ENCODE data around the gene GTF3C6.
"Not testable (repeated sequence)": the region's sequence is repeated elsewhere in the genome, so short reads cannot be mapped to it uniquely, and the experiment has no call there.

Gene GTF3C6

DNA sequence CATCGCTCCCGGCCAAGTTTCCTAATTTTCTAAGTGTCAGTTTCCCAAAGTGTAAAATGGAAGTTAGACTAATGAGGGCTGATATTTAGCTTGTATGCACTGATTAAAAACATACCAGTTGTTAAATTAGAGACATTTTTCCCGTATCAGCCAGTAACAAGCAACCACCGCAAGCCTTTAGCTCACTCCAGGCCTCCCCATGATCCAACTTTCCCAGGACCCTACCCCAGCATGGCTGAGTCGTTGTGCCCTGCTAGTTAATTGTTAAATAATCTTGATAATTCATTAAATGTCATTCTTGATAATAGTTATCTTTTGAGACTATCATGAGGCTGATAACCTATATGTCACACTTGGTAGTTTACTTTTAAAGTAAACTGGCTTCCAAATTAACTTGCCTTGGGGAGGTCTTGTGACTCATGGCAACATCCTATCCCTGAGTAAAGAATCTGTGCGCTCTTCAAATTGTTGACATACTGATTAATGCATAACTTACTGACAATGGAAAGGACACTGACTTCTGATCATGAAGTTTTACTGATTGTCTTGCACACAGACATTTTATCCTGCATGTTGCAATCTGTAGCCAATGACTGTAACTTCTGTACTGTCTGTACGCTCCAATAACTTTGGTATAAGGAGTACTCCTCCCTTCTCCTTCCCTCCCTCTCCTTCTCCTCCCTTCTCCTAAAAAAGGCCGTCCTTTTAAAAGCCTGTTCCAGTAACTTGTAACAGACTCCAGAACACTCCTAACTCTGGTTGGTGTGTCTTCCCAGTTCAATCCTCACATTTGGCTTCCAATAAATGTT lies 6.3 kb upstream of the GTF3C6 start:
- Histone ChIP-seq H3K4me2 (ENCODE audit: low read depth, low read length) (no peak overlapping the region), H3K9me2 (replicated peaks; ENCODE audit: insufficient read depth, low read length) (no peaks in the 10 kb centered on the region), H3F3A (ENCODE audit: insufficient read depth, low read length) (no peaks in the 10 kb centered on the region), H3K4me1 (ENCODE audit: low read length) (no peaks in the 10 kb centered on the region), H4K20me1 (ENCODE audit: insufficient read depth, low read length) (no peaks in the 10 kb centered on the region), H3K4me3 (ENCODE audit: low read length) (no peak overlapping the region), H3K9me3 (replicated peaks; ENCODE audit: insufficient read depth, low read length) (no peaks in the 10 kb centered on the region), H3K79me2 (ENCODE audit: low read length) (no peaks in the 10 kb centered on the region), H2AFZ (ENCODE audit: low read length) (no peak overlapping the region), H3K36me3 (replicated peaks; ENCODE audit: insufficient read depth, low read length) (no peaks in the 10 kb centered on the region), H3K9ac (ENCODE audit: low read length) (no peak overlapping the region), H3K27ac (ENCODE audit: low read length) (no peak overlapping the region), H3K27me3 (replicated peaks; ENCODE audit: insufficient read depth, low read length) (no peaks in the 10 kb centered on the region)
- TF ChIP-seq EZH2 (optimal IDR thresholded peaks at IDR 0.05; ENCODE audit: low read depth, low read length) (no peak), EZH2phosphoT487 (IDR thresholded peaks at IDR 0.05; ENCODE audit: low read length) (no peak)
- TF ChIP-seq, protein P1, sequence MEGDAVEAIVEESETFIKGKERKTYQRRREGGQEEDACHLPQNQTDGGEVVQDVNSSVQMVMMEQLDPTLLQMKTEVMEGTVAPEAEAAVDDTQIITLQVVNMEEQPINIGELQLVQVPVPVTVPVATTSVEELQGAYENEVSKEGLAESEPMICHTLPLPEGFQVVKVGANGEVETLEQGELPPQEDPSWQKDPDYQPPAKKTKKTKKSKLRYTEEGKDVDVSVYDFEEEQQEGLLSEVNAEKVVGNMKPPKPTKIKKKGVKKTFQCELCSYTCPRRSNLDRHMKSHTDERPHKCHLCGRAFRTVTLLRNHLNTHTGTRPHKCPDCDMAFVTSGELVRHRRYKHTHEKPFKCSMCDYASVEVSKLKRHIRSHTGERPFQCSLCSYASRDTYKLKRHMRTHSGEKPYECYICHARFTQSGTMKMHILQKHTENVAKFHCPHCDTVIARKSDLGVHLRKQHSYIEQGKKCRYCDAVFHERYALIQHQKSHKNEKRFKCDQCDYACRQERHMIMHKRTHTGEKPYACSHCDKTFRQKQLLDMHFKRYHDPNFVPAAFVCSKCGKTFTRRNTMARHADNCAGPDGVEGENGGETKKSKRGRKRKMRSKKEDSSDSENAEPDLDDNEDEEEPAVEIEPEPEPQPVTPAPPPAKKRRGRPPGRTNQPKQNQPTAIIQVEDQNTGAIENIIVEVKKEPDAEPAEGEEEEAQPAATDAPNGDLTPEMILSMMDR (IDR thresholded peaks at IDR 0.05; ENCODE audit: low read length), result no peak
- no peak for DNase-seq

DNA sequence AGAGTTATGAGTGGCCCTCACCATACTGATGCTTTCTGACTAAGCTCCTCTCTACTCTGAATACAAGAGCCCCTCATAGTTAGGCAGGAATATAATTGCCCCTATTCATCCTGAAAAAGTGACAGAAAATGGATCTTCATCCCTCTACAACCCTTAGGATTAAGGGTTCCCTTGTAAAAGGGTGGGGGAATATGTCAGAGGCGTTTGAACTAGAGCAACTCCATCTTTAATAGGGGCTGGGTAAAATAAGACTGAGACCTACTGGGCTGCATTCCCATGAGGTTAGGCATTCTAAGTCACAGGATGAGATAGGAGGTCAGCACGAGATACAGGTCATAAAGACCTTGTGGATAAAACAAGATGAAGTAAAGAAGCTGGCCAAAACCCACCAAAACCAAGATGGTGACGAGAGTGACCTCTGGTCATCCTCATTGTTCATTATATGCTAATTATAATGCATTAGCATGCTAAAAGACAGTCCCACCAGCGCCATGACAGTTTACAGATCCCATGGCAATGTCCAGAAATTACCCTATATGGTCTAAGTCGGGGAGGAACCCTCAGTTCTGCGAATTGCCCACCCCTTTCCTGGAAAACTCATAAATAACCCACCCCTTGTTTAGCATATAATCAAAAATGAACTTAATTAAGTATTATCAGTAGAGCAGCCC lies 4.7 kb upstream of the GTF3C6 start:
- H3F3A ChIP-seq (ENCODE audit: insufficient read depth, low read length), result no peaks in the 10 kb centered on the region
- no peak for DNase-seq
- H3K9me2 ChIP-seq (replicated peaks; ENCODE audit: insufficient read depth, low read length), result no peaks in the 10 kb centered on the region
- no peaks in the 10 kb centered on the region for H3K4me1 ChIP-seq (ENCODE audit: low read length)
- H3K79me2 ChIP-seq (ENCODE audit: low read length), result peaks cover under 1% of the 10 kb centered on the region; the same call in 1 of the 2 replicates
- H3K9me3 ChIP-seq (replicated peaks; ENCODE audit: insufficient read depth, low read length), result no peaks in the 10 kb centered on the region
- no peak for TF ChIP-seq EZH2 (optimal IDR thresholded peaks at IDR 0.05; ENCODE audit: low read depth, low read length)
- TF ChIP-seq EZH2phosphoT487 (IDR thresholded peaks at IDR 0.05; ENCODE audit: low read length), result no peak
- TF ChIP-seq, protein P1 (IDR thresholded peaks at IDR 0.05; ENCODE audit: low read length), result no peak
- H3K36me3 ChIP-seq (replicated peaks; ENCODE audit: insufficient read depth, low read length), result no peaks in the 10 kb centered on the region
- H4K20me1 ChIP-seq (ENCODE audit: insufficient read depth, low read length), result no peaks in the 10 kb centered on the region
- no peak overlapping the region for H3K4me2 ChIP-seq (ENCODE audit: low read depth, low read length)
- H3K27me3 ChIP-seq (replicated peaks; ENCODE audit: insufficient read depth, low read length), result no peaks in the 10 kb centered on the region
- H2AFZ ChIP-seq (ENCODE audit: low read length), result no peak overlapping the region
- no peak overlapping the region for H3K9ac ChIP-seq (ENCODE audit: low read length)
- H3K27ac ChIP-seq (ENCODE audit: low read length), result no peak overlapping the region
- no peak overlapping the region for H3K4me3 ChIP-seq (ENCODE audit: low read length)

DNA sequence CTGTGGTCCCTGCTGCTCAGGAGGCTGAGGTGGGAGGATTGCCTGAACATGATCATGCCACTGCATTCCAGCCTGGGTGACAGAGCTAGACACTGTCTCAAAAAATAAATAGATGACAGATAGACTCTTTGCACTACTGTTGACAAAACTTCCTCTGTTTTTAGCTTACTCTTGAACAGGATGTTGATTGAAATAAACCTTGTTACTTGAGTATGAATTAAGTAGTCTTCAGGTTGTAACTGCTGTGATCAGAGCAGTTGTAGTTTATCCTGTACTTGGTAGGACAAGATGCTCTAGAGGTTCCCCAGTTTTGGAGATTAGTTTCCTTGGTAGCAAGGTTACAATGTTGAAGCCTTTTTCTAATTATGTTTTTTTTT lies 1.5 kb downstream of the GTF3C6 start:
- Histone ChIP-seq H3K4me1 (ENCODE audit: low read length) (no peaks in the 10 kb centered on the region), H3K4me2 (ENCODE audit: low read depth, low read length) (no peak overlapping the region), H2AFZ (ENCODE audit: low read length) (no peak overlapping the region), H4K20me1 (ENCODE audit: insufficient read depth, low read length) (no peaks in the 10 kb centered on the region), H3K9ac (ENCODE audit: low read length) (no peak overlapping the region), H3K9me3 (replicated peaks; ENCODE audit: insufficient read depth, low read length) (no peaks in the 10 kb centered on the region), H3K27ac (ENCODE audit: low read length) (no peak overlapping the region), H3F3A (ENCODE audit: insufficient read depth, low read length) (no peaks in the 10 kb centered on the region), H3K36me3 (replicated peaks; ENCODE audit: insufficient read depth, low read length) (no peaks in the 10 kb centered on the region), H3K4me3 (ENCODE audit: low read length) (no peak overlapping the region), H3K79me2 (ENCODE audit: low read length) (peaks cover 3% of the 10 kb centered on the region; the same call in 1 of the 2 replicates), H3K9me2 (replicated peaks; ENCODE audit: insufficient read depth, low read length) (no peaks in the 10 kb centered on the region), H3K27me3 (replicated peaks; ENCODE audit: insufficient read depth, low read length) (no peaks in the 10 kb centered on the region)
- TF ChIP-seq, protein P1 (IDR thresholded peaks at IDR 0.05; ENCODE audit: low read length), result no peak
- no peak for TF ChIP-seq EZH2phosphoT487 (IDR thresholded peaks at IDR 0.05; ENCODE audit: low read length)
- no peak for TF ChIP-seq EZH2 (optimal IDR thresholded peaks at IDR 0.05; ENCODE audit: low read depth, low read length)
- no peak for DNase-seq

DNA sequence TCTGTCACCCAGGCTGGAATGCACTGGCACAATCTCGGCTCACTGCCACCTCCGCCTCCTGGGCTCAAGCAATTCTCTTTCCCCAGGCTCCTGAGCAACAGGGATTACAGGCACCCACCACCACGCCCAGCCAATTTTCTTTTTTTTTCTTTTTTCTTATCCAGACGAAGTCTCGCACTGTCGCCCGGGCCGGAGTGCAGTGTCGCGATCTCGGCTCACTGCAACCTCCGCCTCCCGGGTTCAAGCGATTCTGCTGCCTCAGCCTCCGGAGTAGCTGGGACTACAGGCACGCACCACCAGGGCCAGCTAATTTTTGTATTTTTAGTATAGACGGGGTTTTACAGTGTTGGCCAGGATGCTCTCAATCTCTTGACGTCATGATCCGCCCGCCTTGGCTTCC lies 4.1 kb downstream of the GTF3C6 start:
- not testable (repeated sequence) for H3K79me2 ChIP-seq (ENCODE audit: low read length)

More for the DNA sequence above, 4.1 kb downstream of the GTF3C6 start:
- not testable (repeated sequence) for H2AFZ ChIP-seq (ENCODE audit: low read length); H3K4me1 ChIP-seq (ENCODE audit: low read length); H3K36me3 ChIP-seq (replicated peaks; ENCODE audit: insufficient read depth, low read length); H3K9me2 ChIP-seq (replicated peaks; ENCODE audit: insufficient read depth, low read length); H3K27ac ChIP-seq (ENCODE audit: low read length); H3K4me2 ChIP-seq (ENCODE audit: low read depth, low read length); H3F3A ChIP-seq (ENCODE audit: insufficient read depth, low read length); H3K27me3 ChIP-seq (replicated peaks; ENCODE audit: insufficient read depth, low read length); H4K20me1 ChIP-seq (ENCODE audit: insufficient read depth, low read length); H3K9ac ChIP-seq (ENCODE audit: low read length); H3K4me3 ChIP-seq (ENCODE audit: low read length); DNase-seq; H3K9me3 ChIP-seq (replicated peaks; ENCODE audit: insufficient read depth, low read length)
